GM18502 (cell line): Measurements from ENCODE around the gene LRMDA.

Experiments used
- ATAC-seq: cut with Tn5 transposase; IDR thresholded peaks from one replicate; pipeline ENCODE4 v1.9.1; 2021; ENCODE audit warnings: mild to moderate bottlenecking; ENCODE audit not compliant: unreplicated experiment, poor library complexity

The LRMDA gene

DNA sequence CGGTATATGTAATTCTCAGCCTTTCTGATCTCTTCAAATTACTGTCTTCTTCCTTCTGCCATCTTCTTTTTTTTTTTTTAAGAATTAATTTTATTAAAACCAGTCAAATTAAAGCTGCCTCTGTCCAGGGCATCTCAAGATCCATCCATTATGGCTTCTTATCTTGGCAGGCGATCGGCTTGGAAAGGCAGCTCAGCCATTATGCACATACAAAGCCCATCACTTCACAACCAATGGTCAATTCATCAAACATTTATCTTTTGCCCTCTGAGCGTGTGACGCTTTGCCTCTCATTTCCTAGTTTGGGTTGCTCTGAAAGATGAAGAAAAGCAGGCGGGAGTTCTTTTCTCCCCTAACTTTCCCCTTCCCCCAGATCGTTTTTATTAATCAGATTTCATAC, 591.6 kb downstream of the LRMDA start:
- no peak for ATAC-seq

DNA sequence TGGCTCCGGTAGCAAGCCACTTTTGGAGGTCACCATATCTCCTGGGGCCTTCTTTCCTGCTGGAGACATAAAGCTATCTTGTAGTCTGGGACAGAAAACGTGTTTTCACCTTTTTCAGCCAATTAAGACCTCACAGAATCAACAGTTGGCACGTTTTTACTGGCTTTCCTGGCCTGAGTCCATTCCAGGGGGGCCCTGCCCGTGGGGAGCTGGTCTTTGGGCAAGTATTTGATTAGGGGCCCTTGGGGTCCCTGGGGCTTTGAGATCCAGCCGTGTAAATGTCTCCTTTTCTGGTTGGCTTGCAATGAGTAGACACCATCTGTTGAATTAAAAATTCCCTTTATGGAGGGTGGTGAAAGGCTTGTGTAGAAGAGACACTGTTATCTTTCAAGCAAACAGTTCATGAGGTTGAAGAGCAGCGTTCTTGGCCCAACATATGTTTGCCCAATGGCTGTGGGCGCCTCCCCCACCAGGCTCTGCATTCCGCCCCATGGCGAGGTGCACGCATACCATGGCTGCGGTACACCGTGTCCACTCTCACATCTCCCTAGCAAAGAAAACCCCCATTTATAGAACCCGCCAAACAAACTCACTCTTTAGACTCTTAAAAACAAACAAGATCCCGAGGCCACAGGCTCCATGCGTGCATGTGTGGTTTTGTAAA, 593.2 kb downstream of the LRMDA start:
- no peak for ATAC-seq

DNA sequence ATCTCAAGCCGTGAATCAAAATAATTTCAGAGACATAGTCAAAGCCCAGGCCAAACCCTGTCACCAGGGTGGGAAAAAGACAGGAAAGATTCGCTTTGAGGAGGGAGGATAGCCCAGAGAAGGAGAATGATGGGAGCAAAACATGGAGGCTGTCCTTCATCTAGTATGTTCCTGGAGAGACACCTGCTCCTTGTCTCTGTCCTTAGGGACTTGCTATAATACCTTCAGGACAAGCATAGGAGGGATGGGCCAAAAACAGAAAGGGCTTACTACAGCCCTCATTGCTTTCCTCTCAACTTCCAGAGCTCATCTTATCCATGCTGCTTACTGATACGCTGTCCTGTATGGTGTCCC, 593.7 kb downstream of the LRMDA start:
- no peak for ATAC-seq

DNA sequence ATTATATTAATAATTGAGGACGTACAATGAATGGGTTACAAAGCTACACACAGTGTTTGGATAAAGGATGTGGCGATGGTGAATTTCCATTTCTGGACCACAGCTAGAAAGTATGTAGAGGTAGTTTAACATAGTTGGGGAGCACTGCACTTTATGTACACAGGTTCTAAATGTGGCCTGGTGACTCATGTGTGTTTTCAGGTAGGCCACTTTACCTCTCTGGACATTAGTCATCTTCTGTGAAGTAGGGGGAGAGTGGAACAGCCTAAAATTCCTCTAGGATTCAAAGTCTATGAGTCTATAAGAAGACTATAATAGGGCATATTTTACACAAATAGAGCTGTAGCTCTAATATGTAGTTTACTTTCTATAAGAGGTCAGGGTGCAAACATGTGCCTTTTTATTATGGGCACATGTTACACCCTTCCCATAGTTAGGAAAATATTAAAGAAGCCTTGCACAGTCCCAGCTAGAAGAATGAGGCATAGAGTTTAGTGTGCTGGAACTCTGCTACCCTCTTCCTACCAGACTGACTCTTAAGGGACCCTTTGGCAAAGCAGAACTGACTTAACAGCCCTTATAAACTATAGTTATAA, 594.9 kb downstream of the LRMDA start:
- ATAC-seq: no peak

DNA sequence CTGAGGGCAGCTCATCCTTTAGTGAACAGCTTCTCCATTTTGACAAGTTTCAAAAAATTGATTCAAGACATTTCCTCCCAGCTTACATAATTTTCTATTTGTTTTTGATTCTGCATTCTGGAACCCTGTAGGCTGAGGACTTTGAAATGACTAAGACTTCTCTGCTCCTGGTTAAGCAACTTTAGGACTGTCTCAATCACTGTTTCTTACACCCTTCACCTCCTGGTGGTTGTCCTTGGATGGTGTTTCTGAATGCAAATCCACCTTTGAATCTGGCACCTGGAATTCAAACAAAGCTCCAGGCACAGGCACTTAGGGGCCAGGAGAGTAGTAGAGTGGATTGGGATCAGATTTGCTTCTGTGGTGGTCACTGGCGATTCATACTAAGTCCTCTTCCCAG, 595.5 kb downstream of the LRMDA start:
- ATAC-seq: no peak

DNA sequence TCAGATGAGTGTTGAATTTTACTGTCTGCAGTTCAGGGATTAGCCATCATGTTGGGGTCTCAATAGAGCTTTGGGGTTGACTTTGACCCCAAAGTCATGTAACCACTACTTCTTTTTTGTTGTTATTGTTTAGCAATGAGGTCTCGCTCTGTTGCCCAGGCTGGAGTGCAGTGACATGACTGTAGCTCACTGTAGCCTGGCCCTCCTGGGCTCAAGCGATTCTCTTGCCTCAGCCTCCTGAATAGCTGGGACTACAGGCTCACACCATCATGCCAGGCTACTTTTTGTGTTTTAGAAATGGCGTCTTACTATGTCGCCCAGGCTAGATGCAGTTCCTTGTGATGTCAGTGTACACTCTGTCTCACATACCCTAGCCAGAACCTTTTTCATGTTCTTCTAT, 598.4 kb downstream of the LRMDA start:
- ATAC-seq: no peak

DNA sequence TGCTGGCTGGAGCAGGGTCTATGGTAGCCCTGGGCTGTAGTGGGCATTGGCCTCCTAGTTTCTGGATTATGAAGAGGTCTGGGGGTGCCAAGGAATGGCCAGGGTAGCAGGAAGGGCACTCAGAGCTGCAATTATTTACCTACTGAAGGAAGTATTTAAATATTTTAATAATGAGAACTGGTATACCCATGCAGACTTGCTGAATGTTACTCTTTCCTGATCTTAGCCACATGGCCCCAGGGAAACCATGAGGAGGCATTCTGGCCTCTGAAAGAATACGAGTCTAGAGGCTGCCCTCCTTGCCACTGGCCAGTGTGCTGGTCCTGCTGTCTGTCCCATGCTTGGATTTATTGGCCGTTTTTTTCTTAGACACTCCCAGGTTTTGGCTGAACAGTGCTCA, 599.7 kb downstream of the LRMDA start:
- ATAC-seq: no peak

DNA sequence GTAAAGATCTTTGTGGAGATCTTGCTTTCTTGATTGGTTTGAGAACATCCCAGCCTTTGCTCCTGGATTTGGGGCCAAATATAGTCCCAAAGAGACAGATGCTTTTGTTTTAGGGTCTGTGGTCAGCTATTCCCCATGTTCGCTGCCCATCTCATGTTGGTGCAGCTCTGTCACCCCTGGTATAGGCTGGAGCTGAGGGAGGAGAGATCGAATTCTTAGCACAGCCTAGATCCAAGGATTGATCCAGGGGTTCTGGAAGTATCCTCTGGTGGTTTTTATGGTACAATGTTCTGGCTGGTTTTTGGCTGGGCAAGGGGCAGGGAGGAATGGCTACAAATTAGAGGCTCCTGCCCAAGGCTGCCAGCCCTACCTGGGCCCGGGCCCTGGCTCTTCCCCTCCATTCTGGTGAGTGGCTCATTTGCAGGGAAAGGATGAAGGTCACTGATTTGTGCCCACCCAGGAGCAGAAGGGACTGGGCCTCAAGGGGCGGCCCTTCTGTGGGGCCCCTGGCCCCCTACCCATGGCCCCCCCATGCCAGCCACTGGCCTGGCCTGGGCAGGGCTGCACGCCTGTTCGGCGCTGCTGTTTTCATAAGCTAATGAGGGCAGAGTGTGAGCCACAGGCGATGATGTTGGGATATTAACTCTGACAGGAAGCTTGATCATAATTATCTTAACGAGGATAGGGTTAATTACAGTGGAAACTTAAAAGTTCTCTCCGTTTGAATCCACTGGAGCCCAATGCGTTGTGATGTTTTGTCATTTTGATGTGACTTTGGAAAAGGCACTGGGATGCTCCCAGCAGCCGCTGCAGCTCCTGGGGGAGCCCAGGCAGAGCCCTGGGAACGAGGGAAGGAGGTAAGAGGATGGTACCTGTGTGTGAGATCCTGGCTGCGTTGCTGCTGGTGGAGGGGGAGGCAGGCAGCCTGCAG, 600.6 kb downstream of the LRMDA start:
- no peak for ATAC-seq

DNA sequence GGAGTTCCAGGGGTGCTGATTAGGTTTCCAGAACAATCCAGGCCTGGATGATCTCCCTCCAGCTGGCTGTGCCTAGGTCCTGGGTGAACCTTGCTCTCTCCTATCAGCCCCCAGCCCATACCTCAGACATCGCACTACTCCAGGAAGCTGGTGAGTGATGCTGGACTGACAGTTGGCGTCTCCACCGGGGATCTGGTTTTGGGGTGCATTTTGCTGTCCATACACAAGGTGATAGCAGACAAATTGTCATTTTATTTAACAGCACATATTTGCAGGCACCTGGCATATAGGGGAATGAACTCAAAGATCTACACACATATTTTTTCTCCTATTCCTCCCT, 601.2 kb downstream of the LRMDA start:
- ATAC-seq: no peak

DNA sequence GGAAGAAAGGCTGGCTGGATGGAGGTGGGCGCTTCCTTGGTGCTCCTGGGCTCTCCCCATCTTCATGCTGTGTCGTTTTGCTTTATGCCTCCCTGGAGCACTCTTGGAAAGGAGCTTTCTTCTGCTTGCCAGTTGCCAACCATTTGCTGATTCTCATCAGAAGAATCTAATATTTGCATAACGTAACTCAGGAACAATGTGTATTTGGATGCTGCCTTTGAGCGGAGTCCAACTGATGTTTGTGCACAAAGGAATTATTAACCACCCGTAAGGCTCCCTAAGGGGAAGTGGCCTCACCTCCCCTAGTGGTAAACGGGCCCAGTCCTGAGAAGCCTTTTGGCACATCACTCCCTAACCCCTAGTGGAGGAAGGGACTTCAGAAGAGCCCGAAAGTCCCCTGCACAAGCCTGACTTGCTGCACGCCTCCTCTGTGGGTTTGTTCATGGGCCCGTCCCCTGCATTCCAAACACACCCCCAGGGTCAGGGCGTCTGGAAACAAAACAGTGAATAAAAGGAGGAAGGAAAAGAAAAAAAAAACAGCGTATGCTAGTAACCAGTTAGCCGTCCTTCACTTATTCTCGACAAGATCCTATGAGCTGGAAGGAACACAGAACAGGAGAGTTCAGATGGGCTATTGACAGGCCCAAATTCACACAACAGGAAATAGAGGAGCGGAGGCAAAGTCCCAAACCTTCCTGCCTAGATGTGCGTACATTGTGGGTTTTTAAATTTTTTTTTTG, 602.2 kb downstream of the LRMDA start:
- ATAC-seq: no peak

DNA sequence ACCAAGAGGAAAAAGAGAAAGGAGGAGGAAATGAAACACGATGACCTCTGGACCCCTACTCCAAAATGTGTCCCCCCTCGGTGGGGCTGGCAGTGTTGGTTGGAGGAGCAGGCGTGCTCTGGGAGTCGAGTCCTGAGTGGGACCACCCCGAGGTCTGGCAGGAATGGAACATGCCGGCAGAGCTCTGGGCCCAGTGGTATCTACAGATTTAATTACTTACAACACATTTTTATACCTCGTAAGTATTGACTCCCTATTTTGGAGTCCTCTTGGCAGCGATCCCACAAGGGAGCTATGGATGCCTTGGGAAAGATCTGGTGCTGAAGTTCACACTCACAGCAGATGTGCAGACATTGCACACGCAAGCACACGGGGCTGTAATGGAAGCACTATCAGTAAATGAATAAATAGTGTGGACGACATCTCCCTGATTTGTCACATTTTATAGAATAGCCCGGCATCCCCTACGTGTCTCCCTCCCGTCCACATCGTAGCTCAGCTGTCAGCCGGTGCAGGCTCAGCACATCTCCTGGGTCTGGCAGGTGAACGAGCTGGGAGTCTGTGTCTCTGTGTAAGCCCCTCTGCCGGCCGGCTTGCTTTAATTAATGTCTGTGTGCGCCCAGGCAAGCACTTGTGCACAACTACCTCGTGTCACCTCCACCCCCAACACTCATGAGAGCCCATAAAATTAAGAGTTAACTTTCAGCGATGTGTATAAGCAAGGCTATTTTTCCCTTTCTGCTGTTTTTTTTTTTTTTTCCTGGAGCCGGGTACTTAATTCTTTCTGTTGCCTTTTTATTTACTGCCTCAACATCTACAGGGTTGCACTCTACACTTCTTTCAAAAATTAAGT, 603.2 kb downstream of the LRMDA start:
- no peak for ATAC-seq

DNA sequence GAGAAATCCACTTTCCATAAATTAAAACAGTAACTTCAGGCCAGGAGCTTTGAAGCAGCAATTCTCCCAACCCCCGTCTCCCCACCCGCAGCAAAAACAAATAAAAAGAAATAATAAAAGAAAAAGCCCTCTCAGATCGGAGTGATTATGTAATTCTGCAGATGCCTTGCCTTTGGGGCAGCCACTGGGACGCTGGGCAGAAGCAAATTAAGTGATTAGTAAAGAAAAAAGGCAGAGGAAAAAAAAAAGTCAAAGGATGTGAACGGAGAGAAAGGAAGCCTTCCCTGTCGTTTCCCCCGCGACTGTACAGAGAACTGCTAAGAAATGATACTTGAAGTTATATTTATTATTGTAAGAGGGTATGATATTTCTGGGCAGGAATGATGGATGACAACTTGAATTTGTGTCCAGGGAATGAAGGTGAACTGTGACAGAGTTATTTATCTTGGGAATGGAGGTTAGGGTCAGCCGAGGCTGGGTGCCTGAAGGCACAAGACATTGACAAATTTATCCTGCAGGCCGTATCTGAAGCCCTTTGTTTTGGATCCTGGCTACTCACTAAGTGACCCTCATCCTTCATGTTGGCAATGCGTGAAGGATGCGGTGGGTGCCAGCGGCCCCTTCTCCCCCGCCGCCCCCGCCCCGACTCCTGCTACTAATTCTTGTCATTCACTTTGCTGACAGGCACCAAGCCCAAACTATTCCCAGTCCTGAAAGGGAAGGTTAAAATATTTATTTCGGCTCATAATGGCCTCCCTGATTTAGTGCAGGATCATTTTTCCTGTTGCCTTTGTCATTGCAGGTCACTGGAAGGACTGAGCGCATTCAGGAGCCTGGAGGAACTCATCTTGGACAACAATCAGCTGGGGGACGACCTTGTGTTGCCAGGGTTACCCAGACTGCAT, 604.0 kb downstream of the LRMDA start:
- ATAC-seq: no peak

DNA sequence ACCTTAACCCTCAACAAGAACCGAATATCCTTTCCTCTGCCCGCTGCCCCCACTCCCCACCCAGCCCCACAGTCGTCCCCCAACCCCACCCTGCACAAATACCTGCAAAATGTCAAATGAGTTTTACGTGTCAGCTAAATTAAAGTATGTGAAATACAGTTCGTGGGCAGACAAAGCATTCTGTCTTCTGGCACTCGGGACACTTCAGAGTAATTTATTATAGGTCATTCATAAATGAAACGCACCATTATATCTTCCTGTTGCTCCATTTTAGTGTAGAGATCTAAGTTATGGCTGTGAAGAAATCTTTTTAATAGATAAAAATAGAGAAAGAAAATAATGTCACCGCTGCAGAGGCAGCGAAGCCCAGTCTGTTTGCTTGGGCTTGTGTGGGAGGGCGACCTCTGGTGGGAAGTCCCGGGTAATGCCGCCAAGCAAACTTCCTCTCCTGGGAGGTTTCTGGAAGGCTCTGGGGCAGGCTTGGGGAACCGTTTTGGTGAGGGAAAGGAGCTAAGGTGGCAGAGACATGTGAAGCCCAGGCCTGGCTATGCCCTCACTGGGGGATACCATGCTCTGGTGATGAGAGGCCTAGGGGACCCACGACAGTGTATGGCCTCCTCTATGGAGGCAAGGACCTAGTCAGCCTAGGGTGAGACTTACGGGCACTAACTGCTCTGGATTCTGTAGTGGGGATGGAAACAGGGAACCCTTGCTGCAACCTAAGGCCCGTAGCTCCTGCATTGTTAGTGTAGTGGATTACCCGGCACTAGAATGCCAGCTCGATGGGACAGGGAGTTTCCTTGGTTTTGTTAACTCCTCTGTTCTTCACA, 604.9 kb downstream of the LRMDA start:
- peak; percentile 73 for ATAC-seq

DNA sequence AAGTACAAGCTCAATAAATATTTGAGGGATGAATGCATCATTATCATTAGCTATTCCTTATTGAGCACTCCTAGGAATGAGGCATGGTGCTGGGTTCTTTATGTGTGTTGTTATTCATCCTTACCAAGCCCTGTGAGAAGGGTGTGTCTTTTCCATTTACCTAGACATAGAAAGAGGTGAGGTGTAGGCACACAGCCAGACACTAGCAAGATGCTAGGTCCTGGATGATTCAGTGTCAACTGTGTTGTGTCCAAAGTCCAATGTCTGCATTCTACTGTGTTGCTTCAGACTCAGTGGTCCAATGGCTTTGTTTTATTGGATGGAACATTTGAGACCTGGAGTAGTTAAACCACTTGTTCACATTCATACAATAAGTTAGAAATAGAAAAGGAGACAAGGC, 605.5 kb downstream of the LRMDA start:
- ATAC-seq: no peak

DNA sequence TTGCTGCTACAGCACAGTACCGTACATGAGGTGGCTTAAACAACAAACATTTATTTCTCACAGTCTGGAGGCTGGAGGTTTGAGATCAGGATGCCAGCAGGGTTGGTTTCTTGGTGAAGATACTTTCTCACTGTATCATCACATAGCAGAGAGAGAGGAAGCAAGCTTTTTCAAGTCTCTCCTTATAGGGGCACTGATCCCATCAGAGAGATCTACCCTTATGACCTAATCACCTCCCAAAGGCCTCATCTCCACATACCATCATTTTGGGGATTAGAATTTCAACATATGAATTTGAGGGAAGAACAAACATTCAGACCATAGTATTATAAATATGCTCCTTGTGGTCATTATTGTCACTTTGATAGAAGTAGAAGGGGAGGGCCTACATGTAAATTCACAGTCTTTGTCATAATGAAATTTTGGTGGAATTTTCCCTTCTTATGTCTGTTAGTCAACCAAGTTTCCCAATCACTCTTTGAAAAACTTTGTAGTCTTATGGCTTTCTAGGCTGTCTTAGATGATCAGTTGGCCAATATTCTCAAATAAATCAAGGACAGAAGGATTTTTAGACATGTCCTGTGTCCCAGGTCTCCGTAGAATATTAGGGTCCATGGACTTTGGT, 606.2 kb downstream of the LRMDA start:
- ATAC-seq: no peak

DNA sequence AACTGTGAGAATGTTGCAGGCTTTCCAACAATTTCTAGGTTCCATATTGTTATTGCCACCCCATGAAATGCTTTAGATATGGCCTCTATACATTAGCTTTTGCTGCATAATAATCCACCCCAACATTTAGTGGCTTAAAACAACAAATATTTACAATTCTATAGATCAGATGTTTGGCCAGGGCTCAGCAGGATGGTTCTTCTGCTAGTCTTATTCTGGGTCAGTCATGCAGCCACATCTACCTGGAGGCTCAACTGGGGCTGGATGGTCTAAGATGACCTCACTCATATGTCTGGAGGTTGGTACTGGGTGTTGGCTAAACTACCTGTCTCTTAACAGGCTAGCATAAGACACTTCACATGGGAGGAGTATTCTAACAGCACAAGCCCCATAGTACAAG, 607.3 kb downstream of the LRMDA start:
- ATAC-seq: no peak

DNA sequence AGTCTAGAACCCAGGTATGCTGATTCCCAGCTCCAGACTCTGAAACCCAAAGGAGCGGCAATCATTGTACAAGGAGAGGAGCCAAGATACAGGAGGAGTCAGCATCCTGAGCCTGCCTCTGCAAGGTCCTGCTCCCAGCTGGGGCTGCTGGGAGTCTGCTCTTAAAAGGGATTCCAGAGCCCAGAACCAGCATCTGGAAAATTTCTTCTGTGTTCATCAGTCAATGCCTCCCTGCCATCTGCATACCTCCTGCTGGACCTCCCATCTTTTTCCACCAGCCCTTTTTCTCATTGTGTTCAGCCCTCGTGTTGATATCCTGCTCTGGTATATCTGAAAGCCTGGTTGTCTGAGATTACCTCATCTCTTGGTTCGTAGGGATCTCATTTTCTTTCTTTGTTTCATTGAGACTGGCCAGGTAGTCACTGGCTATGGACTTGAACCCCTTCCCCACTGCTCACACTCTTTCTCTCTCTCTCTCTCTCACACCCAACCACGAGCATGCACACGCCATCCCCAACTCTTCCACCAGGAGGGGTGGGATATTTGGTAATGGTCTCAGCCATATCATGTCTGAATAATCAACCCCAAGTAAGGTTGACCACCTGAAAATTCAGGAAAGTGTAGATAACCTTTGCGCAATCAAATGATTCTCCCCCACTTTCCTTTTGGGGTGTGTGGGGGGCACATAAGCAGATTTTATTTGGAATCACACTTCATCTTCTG, 608.8 kb downstream of the LRMDA start:
- ATAC-seq: no peak
